ENCODE measurements around the gene HIBCH. TPM values are rescaled to one million over a fixed set of nuclear protein-coding genes. Genes with fewer than 3 reads are reported as not detected.
A peak's percentile ranks its signal among the peaks of the same experiment; 100 is the strongest.

The HIBCH gene
- total and polyA plus RNA-seq, 5 donors = 25.2 to 48.5 (median 36.8) TPM

- DNase-seq (no peak), ATAC-seq (no peak)
- no peak overlapping the region for H3K4me3 ChIP-seq (ENCODE audit: low read length)
- no peaks in the 10 kb centered on the region for H3K27me3 ChIP-seq (ENCODE audit: control insufficient read depth, insufficient read depth)
- peaks cover 10% of the 10 kb centered on the region for H3K4me1 ChIP-seq (ENCODE audit: control insufficient read depth, insufficient read depth, low read length)
- WGBS = 44% methylated on average over 2 of the region's 2 CpGs
- no peaks in the 10 kb centered on the region for H3K9me3 ChIP-seq (ENCODE audit: control insufficient read depth, low read length)
- intact Hi-C loops (cut with DNase I) = no loop called here
- H3K27ac ChIP-seq (ENCODE audit: low read length) = no peak overlapping the region
Measured at GRCh38 chr2:190357600-190357999, 38.0 kb upstream of the HIBCH start.

GRCh38 chr2:190355968-190356644 lies 36.5 kb upstream of the HIBCH start:
- H3K9me3 ChIP-seq (ENCODE audit: control insufficient read depth, low read length) = no peaks in the 10 kb centered on the region
- DNase-seq (no peak), ATAC-seq (no peak)
- H3K27me3 ChIP-seq (ENCODE audit: control insufficient read depth, insufficient read depth) = no peaks in the 10 kb centered on the region
- no peak overlapping the region for H3K4me3 ChIP-seq (ENCODE audit: low read length)
- intact Hi-C loops (cut with DNase I) = no loop called here
- peak overlapping the region; percentile 4 for H3K27ac ChIP-seq (ENCODE audit: low read length)
- peaks cover 15% of the 10 kb centered on the region for H3K4me1 ChIP-seq (ENCODE audit: control insufficient read depth, insufficient read depth, low read length)
- 50% methylated on average over 6 of the region's 6 CpGs for WGBS

- H3K27me3 ChIP-seq (ENCODE audit: control insufficient read depth, insufficient read depth) = no peaks in the 10 kb centered on the region
- intact Hi-C loops (cut with DNase I) = no loop called here
- peaks cover 13% of the 10 kb centered on the region for H3K4me1 ChIP-seq (ENCODE audit: control insufficient read depth, insufficient read depth, low read length)
- no peak overlapping the region for H3K27ac ChIP-seq (ENCODE audit: low read length)
- H3K4me3 ChIP-seq (ENCODE audit: low read length) = no peak overlapping the region
- H3K9me3 ChIP-seq (ENCODE audit: control insufficient read depth, low read length) = no peaks in the 10 kb centered on the region
- 38% methylated on average over 12 of the region's 12 CpGs for WGBS
- DNase-seq (no peak), ATAC-seq (peak in 1 of 2 donors; percentile 61)
Measured at GRCh38 chr2:190354003-190354690, 34.5 kb upstream of the HIBCH start.

- Histone ChIP-seq H3K27me3 (ENCODE audit: control insufficient read depth, insufficient read depth) (no peaks in the 10 kb centered on the region), H3K4me1 (ENCODE audit: control insufficient read depth, insufficient read depth, low read length) (peaks cover 12% of the 10 kb centered on the region), H3K4me3 (ENCODE audit: low read length) (no peak overlapping the region), H3K9me3 (ENCODE audit: control insufficient read depth, low read length) (no peaks in the 10 kb centered on the region), H3K27ac (ENCODE audit: low read length) (no peak overlapping the region)
- intact Hi-C loops (cut with DNase I) = no loop called here
- DNase-seq = no peak
- ATAC-seq = no peak
Measured at GRCh38 chr2:190353537-190353899, 33.9 kb upstream of the HIBCH start.

- DNase-seq (peak in 2 of 3 donors; percentile 31 to 35), ATAC-seq (peak; percentile 65 to 72)
- 48% methylated on average over 8 of the region's 8 CpGs for WGBS
- peaks cover 12% of the 10 kb centered on the region for H3K4me1 ChIP-seq (ENCODE audit: control insufficient read depth, insufficient read depth, low read length)
- H3K27ac ChIP-seq (ENCODE audit: low read length) = peak overlapping the region; percentile 32
- no peaks in the 10 kb centered on the region for H3K27me3 ChIP-seq (ENCODE audit: control insufficient read depth, insufficient read depth)
- H3K4me3 ChIP-seq (ENCODE audit: low read length) = no peak overlapping the region
- intact Hi-C loops (cut with DNase I) = no loop called here
- no peaks in the 10 kb centered on the region for H3K9me3 ChIP-seq (ENCODE audit: control insufficient read depth, low read length)
Measured at GRCh38 chr2:190352668-190353536, 33.3 kb upstream of the HIBCH start.

GRCh38 chr2:190351955-190352354 lies 32.3 kb upstream of the HIBCH start:
- DNase-seq (no peak), ATAC-seq (no peak)
- intact Hi-C loops (cut with DNase I) = no loop called here
- WGBS = 83% methylated on average over 3 of the region's 3 CpGs
- H3K9me3 ChIP-seq (ENCODE audit: control insufficient read depth, low read length) = no peaks in the 10 kb centered on the region
- H3K27me3 ChIP-seq (ENCODE audit: control insufficient read depth, insufficient read depth) = no peaks in the 10 kb centered on the region
- no peak overlapping the region for H3K4me3 ChIP-seq (ENCODE audit: low read length)
- no peak overlapping the region for H3K27ac ChIP-seq (ENCODE audit: low read length)
- peaks cover 12% of the 10 kb centered on the region for H3K4me1 ChIP-seq (ENCODE audit: control insufficient read depth, insufficient read depth, low read length)

GRCh38 chr2:190350371-190350770 lies 30.7 kb upstream of the HIBCH start:
- no peaks in the 10 kb centered on the region for H3K9me3 ChIP-seq (ENCODE audit: control insufficient read depth, low read length)
- ATAC-seq (no peak), DNase-seq (no peak)
- H3K4me1 ChIP-seq (ENCODE audit: control insufficient read depth, insufficient read depth, low read length) = peaks cover 8% of the 10 kb centered on the region
- no peak overlapping the region for H3K27ac ChIP-seq (ENCODE audit: low read length)
- intact Hi-C loops (cut with DNase I) = no loop called here
- H3K4me3 ChIP-seq (ENCODE audit: low read length) = no peak overlapping the region
- no peaks in the 10 kb centered on the region for H3K27me3 ChIP-seq (ENCODE audit: control insufficient read depth, insufficient read depth)

GRCh38 chr2:190344276-190344827 lies 24.7 kb upstream of the HIBCH start:
- H3K4me3 ChIP-seq (ENCODE audit: low read length) = peak overlapping the region; percentile 82
- intact Hi-C loops (cut with DNase I) = no loop called here
- peak overlapping the region; percentile 93 for H3K27ac ChIP-seq (ENCODE audit: low read length)
- no peaks in the 10 kb centered on the region for H3K9me3 ChIP-seq (ENCODE audit: control insufficient read depth, low read length)
- DNase-seq (peak in 1 of 3 donors; percentile 77), ATAC-seq (peak; percentile 56 to 72)
- 14% methylated on average over 7 of the region's 7 CpGs for WGBS
- H3K27me3 ChIP-seq (ENCODE audit: control insufficient read depth, insufficient read depth) = no peaks in the 10 kb centered on the region
- H3K4me1 ChIP-seq (ENCODE audit: control insufficient read depth, insufficient read depth, low read length) = peaks cover 5% of the 10 kb centered on the region

- no peaks in the 10 kb centered on the region for H3K27me3 ChIP-seq (ENCODE audit: control insufficient read depth, insufficient read depth)
- ATAC-seq (peak; percentile 92 to 95), DNase-seq (peak; percentile 89 to 93 (median 91))
- no peaks in the 10 kb centered on the region for H3K9me3 ChIP-seq (ENCODE audit: control insufficient read depth, low read length)
- under 1% methylated on average over 99 of the region's 99 CpGs for WGBS
- peak within 1 kb of the TSS; percentile 93 for H3K27ac ChIP-seq (ENCODE audit: low read length)
- intact Hi-C loops (cut with DNase I) = no loop called here
- peak within 1 kb of the TSS; percentile 82 for H3K4me3 ChIP-seq (ENCODE audit: low read length)
- peaks cover 5% of the 10 kb centered on the region for H3K4me1 ChIP-seq (ENCODE audit: control insufficient read depth, insufficient read depth, low read length)
Measured at GRCh38 chr2:190343536-190344275, 24.1 kb upstream of the HIBCH start, which contains the start of gene INPP1. Gene INPP1 (plus strand): TSS chr2:190343589. CDS start chr2:190360103, 16,514 bp downstream.

GRCh38 chr2:190343089-190343535 lies 23.5 kb upstream of the HIBCH start:
- H3K4me3 ChIP-seq (ENCODE audit: low read length) = peak overlapping the region; percentile 82
- H3K4me1 ChIP-seq (ENCODE audit: control insufficient read depth, insufficient read depth, low read length) = peaks cover 5% of the 10 kb centered on the region
- H3K27me3 ChIP-seq (ENCODE audit: control insufficient read depth, insufficient read depth) = no peaks in the 10 kb centered on the region
- DNase-seq (no peak), ATAC-seq (no peak)
- H3K27ac ChIP-seq (ENCODE audit: low read length) = peak overlapping the region; percentile 93
- no peaks in the 10 kb centered on the region for H3K9me3 ChIP-seq (ENCODE audit: control insufficient read depth, low read length)
- 26% methylated on average over 10 of the region's 10 CpGs for WGBS
- intact Hi-C loops (cut with DNase I) = no loop called here

Measured in right cardiac atrium (tissue), 5 donors.